ENCODE measurements around the gene JARID2.

JARID2 gene

DNA sequence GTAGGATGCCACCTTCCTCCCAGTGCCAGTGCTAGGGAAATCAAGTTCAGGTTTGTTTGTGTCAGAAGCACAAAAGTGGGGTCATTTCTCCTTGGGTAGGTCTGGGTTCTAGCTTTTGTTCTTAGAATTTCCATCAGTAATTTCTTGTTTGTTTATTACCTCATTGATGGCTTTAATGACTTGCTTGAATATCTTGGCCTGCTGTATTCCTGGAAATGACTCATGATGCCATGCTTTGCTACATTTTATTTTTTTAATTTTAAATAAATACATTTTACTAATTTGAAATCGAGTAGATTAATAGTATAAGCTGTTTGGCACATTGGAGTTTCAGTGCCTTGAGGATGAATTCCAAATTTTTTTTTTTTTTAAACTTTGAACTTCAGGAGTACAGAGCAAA is 189.6 kb downstream of the JARID2 start:
- no peaks in the 10 kb centered on the region for H3K79me2 ChIP-seq (ENCODE audit: insufficient read depth, low read length)
- H3K4me2 ChIP-seq (ENCODE audit: low read depth, low read length, poor library complexity, severe bottlenecking) = no peak overlapping the region
- no peaks in the 10 kb centered on the region for H3K9me2 ChIP-seq (replicated peaks; ENCODE audit: insufficient read depth, low read length)
- H3K9me3 ChIP-seq (ENCODE audit: insufficient read depth, low read length) = no peaks in the 10 kb centered on the region
- no peaks in the 10 kb centered on the region for H4K20me1 ChIP-seq (ENCODE audit: low read depth, low read length)
- H3K9ac ChIP-seq (ENCODE audit: low read length) = no peak overlapping the region
- H3K36me3 ChIP-seq (ENCODE audit: low read length) = no peaks in the 10 kb centered on the region
- no peaks in the 10 kb centered on the region for H3K27me3 ChIP-seq (ENCODE audit: low read length)
- TF ChIP-seq, protein P1, sequence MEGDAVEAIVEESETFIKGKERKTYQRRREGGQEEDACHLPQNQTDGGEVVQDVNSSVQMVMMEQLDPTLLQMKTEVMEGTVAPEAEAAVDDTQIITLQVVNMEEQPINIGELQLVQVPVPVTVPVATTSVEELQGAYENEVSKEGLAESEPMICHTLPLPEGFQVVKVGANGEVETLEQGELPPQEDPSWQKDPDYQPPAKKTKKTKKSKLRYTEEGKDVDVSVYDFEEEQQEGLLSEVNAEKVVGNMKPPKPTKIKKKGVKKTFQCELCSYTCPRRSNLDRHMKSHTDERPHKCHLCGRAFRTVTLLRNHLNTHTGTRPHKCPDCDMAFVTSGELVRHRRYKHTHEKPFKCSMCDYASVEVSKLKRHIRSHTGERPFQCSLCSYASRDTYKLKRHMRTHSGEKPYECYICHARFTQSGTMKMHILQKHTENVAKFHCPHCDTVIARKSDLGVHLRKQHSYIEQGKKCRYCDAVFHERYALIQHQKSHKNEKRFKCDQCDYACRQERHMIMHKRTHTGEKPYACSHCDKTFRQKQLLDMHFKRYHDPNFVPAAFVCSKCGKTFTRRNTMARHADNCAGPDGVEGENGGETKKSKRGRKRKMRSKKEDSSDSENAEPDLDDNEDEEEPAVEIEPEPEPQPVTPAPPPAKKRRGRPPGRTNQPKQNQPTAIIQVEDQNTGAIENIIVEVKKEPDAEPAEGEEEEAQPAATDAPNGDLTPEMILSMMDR (IDR thresholded peaks at IDR 0.05; ENCODE audit: insufficient read depth, low read length, poor library complexity, severe bottlenecking) = no peak
- TF ChIP-seq EZH2phosphoT487 (conservative IDR thresholded peaks at IDR 0.05; ENCODE audit: low read length) = no peak
- no peak overlapping the region for H3K4me3 ChIP-seq (ENCODE audit: insufficient read depth, low read length, poor library complexity, severe bottlenecking)
- H2AFZ ChIP-seq (ENCODE audit: low read depth, low read length, severe bottlenecking) = no peak overlapping the region
- H3K27ac ChIP-seq (ENCODE audit: low read depth, low read length) = no peak overlapping the region
- no peaks in the 10 kb centered on the region for H3F3A ChIP-seq (ENCODE audit: insufficient read depth)

DNA sequence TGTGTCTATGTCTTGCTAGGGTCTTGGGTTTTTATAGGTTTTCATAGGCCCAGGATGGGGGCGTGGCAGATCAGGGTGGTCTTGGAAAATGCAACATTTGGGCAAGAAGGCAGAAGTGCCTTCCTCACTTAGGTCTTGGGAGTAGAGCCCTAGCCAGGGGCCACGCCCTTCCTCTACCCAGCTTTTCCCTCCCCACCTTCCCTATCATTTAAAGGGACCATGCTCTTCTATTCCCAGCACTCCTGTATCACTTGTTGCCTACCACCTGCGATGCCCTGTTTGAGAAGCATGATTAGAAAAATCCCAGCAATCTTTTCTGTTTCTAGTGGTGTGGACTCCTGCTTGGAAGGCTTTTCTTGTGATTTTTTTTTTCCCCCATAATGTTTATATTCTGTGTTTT is 190.6 kb downstream of the JARID2 start:
- Histone ChIP-seq H3F3A (ENCODE audit: insufficient read depth) (no peaks in the 10 kb centered on the region), H3K4me3 (ENCODE audit: insufficient read depth, low read length, poor library complexity, severe bottlenecking) (no peak overlapping the region), H4K20me1 (ENCODE audit: low read depth, low read length) (no peaks in the 10 kb centered on the region), H3K4me2 (ENCODE audit: low read depth, low read length, poor library complexity, severe bottlenecking) (no peak overlapping the region), H3K79me2 (ENCODE audit: insufficient read depth, low read length) (no peaks in the 10 kb centered on the region), H2AFZ (ENCODE audit: low read depth, low read length, severe bottlenecking) (no peak overlapping the region), H3K36me3 (ENCODE audit: low read length) (no peaks in the 10 kb centered on the region), H3K27me3 (ENCODE audit: low read length) (no peaks in the 10 kb centered on the region), H3K9ac (ENCODE audit: low read length) (no peak overlapping the region), H3K27ac (ENCODE audit: low read depth, low read length) (no peak overlapping the region), H3K9me2 (replicated peaks; ENCODE audit: insufficient read depth, low read length) (no peaks in the 10 kb centered on the region), H3K9me3 (ENCODE audit: insufficient read depth, low read length) (no peaks in the 10 kb centered on the region)
- no peak for TF ChIP-seq EZH2phosphoT487 (conservative IDR thresholded peaks at IDR 0.05; ENCODE audit: low read length)
- TF ChIP-seq, protein P1 (IDR thresholded peaks at IDR 0.05; ENCODE audit: insufficient read depth, low read length, poor library complexity, severe bottlenecking) = no peak

DNA sequence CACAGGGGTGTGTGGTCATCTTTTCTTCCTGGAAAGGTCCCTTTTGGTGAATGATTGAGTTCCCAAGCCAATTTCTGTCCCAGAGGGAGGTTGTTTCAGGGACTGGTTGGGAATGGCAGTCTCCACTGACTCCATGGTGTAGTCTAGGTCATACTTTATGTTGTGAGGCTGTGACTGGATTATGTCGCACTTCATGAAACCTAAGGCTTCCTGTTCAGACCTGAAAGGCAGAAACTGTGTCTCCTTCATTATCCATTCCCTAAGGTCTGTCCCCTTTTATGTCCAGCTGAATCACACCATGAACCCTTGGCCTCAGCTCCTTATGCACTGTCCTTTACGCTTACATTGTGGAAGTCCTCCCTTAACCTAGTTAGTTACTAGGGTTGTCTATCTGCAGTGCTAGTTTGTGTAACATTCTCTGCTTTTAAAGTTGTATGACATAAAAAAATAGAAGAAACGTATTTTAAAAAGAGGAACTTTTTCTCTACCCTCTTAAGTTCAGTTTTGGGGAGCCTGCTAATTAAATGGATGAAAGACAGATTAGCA is 191.3 kb downstream of the JARID2 start:
- no peaks in the 10 kb centered on the region for H3K9me3 ChIP-seq (ENCODE audit: insufficient read depth, low read length)
- no peak overlapping the region for H3K4me3 ChIP-seq (ENCODE audit: insufficient read depth, low read length, poor library complexity, severe bottlenecking)
- H4K20me1 ChIP-seq (ENCODE audit: low read depth, low read length) = no peaks in the 10 kb centered on the region
- no peaks in the 10 kb centered on the region for H3F3A ChIP-seq (ENCODE audit: insufficient read depth)
- no peaks in the 10 kb centered on the region for H3K27me3 ChIP-seq (ENCODE audit: low read length)
- no peaks in the 10 kb centered on the region for H3K79me2 ChIP-seq (ENCODE audit: insufficient read depth, low read length)
- no peak overlapping the region for H3K4me2 ChIP-seq (ENCODE audit: low read depth, low read length, poor library complexity, severe bottlenecking)
- no peak overlapping the region for H3K27ac ChIP-seq (ENCODE audit: low read depth, low read length)
- no peaks in the 10 kb centered on the region for H3K9me2 ChIP-seq (replicated peaks; ENCODE audit: insufficient read depth, low read length)
- no peak overlapping the region for H2AFZ ChIP-seq (ENCODE audit: low read depth, low read length, severe bottlenecking)
- TF ChIP-seq EZH2phosphoT487 (conservative IDR thresholded peaks at IDR 0.05; ENCODE audit: low read length) = no peak
- TF ChIP-seq, protein P1 (IDR thresholded peaks at IDR 0.05; ENCODE audit: insufficient read depth, low read length, poor library complexity, severe bottlenecking) = no peak
- no peaks in the 10 kb centered on the region for H3K36me3 ChIP-seq (ENCODE audit: low read length)
- no peak overlapping the region for H3K9ac ChIP-seq (ENCODE audit: low read length)

Data from SU-DHL-6 (cell line).